ENCODE results near the gene CGNL1.

The CGNL1 gene

DNA sequence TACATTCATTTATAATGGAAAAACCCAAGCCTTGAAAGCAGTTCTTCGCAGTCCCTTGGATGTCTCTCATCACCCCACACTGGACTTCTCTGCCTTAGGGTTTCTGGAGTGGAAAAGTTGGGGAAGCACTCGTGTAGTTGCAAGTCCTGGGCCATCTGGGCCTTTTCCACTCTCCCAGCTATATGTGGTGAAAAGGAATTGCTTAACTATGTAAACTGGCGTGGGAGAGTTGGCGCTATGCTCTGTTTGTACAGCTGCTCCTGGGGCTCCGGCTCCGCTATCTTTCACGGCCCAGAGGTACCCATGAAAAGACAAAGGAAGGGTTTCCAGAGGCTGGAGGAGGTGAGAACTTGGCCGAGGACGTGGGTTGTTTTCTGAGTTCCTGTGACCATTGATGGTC, 134.3 kb downstream of the CGNL1 start:
- H3K36me3 ChIP-seq (ENCODE audit: insufficient read depth, low read length): no peaks in the 10 kb centered on the region

GRCh38 chr15:57516327-57517029, 140.2 kb downstream of the CGNL1 start:
- Histone ChIP-seq H3K9me2 (ENCODE audit: low read depth, low read length) (no peaks in the 10 kb centered on the region), H3F3A (ENCODE audit: insufficient read depth, low read length) (no peaks in the 10 kb centered on the region), H3K36me3 (ENCODE audit: insufficient read depth, low read length) (no peaks in the 10 kb centered on the region), H3K9me3 (ENCODE audit: low read length) (no peaks in the 10 kb centered on the region), H4K20me1 (ENCODE audit: insufficient read depth, low read length) (no peaks in the 10 kb centered on the region), H3K27me3 (ENCODE audit: insufficient read depth, low read length) (no peaks in the 10 kb centered on the region), H3K79me2 (ENCODE audit: insufficient read depth, low read length) (no peaks in the 10 kb centered on the region), H3K4me2 (ENCODE audit: low read length) (no peak overlapping the region), H3K4me3 (ENCODE audit: low read depth, low read length, poor library complexity, severe bottlenecking) (no peak overlapping the region), H3K27ac (ENCODE audit: low read depth, low read length, poor library complexity, severe bottlenecking) (no peak overlapping the region), H3K4me1 (ENCODE audit: insufficient read depth, low read length, severe bottlenecking) (no peaks in the 10 kb centered on the region), H3K9ac (ENCODE audit: low read length) (no peak overlapping the region), H2AFZ (ENCODE audit: low read length) (no peak overlapping the region)
- TF ChIP-seq CTCF (IDR thresholded peaks at IDR 0.05; ENCODE audit: low read length): no peak
- no peak for TF ChIP-seq EZH2 (IDR thresholded peaks at IDR 0.05; ENCODE audit: borderline replicate concordance, low read length)

More for the DNA sequence above, 134.3 kb downstream of the CGNL1 start:
- Histone ChIP-seq H2AFZ (ENCODE audit: low read length) (no peak overlapping the region), H3F3A (ENCODE audit: insufficient read depth, low read length) (no peaks in the 10 kb centered on the region), H3K9me3 (ENCODE audit: low read length) (no peaks in the 10 kb centered on the region), H3K79me2 (ENCODE audit: insufficient read depth, low read length) (no peaks in the 10 kb centered on the region), H3K4me1 (ENCODE audit: insufficient read depth, low read length, severe bottlenecking) (no peaks in the 10 kb centered on the region), H4K20me1 (ENCODE audit: insufficient read depth, low read length) (no peaks in the 10 kb centered on the region), H3K4me2 (ENCODE audit: low read length) (no peak overlapping the region), H3K9ac (ENCODE audit: low read length) (no peak overlapping the region), H3K9me2 (ENCODE audit: low read depth, low read length) (no peaks in the 10 kb centered on the region), H3K27me3 (ENCODE audit: insufficient read depth, low read length) (no peaks in the 10 kb centered on the region), H3K4me3 (ENCODE audit: low read depth, low read length, poor library complexity, severe bottlenecking) (no peak overlapping the region), H3K27ac (ENCODE audit: low read depth, low read length, poor library complexity, severe bottlenecking) (no peak overlapping the region)
- TF ChIP-seq CTCF (IDR thresholded peaks at IDR 0.05; ENCODE audit: low read length) (no peak), EZH2 (IDR thresholded peaks at IDR 0.05; ENCODE audit: borderline replicate concordance, low read length) (no peak)

DNA sequence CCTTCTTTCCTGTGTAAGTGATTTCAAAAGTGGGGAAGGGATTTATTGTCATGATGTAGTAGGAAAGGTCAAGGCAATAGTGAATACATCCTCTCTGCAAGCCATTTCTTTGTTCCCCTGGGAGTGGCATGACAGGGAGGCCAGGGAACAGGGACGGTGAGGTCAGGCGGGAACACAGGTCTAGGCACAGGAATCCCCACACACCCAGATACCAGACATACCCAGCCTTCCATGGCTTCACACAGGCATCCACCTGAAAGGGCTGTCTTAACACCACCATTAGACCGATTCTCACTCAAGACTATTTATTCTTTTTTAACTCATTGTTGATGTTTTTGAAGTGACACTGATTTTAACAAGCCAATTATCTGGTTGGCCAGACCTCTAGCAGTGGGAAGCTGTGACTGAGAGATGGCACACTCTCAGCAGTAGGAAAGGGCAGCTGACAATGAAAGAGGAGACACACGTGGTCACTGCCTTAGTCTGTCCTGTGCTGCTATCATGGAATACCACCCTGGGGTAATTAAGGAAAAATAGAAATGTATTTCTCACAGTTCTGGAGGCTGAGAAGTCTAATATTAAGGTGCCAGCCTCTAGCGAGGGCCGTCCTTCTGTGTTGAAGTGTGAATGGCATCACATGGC, 140.8 kb downstream of the CGNL1 start:
- no peaks in the 10 kb centered on the region for H3K9me3 ChIP-seq (ENCODE audit: low read length)
- H3K79me2 ChIP-seq (ENCODE audit: insufficient read depth, low read length): no peaks in the 10 kb centered on the region
- no peaks in the 10 kb centered on the region for H3K36me3 ChIP-seq (ENCODE audit: insufficient read depth, low read length)
- no peaks in the 10 kb centered on the region for H3K4me1 ChIP-seq (ENCODE audit: insufficient read depth, low read length, severe bottlenecking)
- no peak overlapping the region for H3K4me2 ChIP-seq (ENCODE audit: low read length)
- H2AFZ ChIP-seq (ENCODE audit: low read length): no peak overlapping the region
- H3K9me2 ChIP-seq (ENCODE audit: low read depth, low read length): no peaks in the 10 kb centered on the region
- no peaks in the 10 kb centered on the region for H3K27me3 ChIP-seq (ENCODE audit: insufficient read depth, low read length)
- no peaks in the 10 kb centered on the region for H4K20me1 ChIP-seq (ENCODE audit: insufficient read depth, low read length)
- no peak overlapping the region for H3K27ac ChIP-seq (ENCODE audit: low read depth, low read length, poor library complexity, severe bottlenecking)
- no peak overlapping the region for H3K4me3 ChIP-seq (ENCODE audit: low read depth, low read length, poor library complexity, severe bottlenecking)
- H3K9ac ChIP-seq (ENCODE audit: low read length): no peak overlapping the region
- TF ChIP-seq EZH2 (IDR thresholded peaks at IDR 0.05; ENCODE audit: borderline replicate concordance, low read length) (no peak), CTCF (IDR thresholded peaks at IDR 0.05; ENCODE audit: low read length) (no peak)
- no peaks in the 10 kb centered on the region for H3F3A ChIP-seq (ENCODE audit: insufficient read depth, low read length)
